ENCODE data around the gene EIF4EBP3.

The EIF4EBP3 gene

GRCh38 chr5:140568443-140569063 lies 21.1 kb downstream of the EIF4EBP3 start:
- no peak overlapping the region for H3K27ac ChIP-seq
- no peak for TF ChIP-seq ZFX (IDR thresholded peaks at IDR 0.05; ENCODE audit: borderline replicate concordance)
- TF ChIP-seq, protein P1, sequence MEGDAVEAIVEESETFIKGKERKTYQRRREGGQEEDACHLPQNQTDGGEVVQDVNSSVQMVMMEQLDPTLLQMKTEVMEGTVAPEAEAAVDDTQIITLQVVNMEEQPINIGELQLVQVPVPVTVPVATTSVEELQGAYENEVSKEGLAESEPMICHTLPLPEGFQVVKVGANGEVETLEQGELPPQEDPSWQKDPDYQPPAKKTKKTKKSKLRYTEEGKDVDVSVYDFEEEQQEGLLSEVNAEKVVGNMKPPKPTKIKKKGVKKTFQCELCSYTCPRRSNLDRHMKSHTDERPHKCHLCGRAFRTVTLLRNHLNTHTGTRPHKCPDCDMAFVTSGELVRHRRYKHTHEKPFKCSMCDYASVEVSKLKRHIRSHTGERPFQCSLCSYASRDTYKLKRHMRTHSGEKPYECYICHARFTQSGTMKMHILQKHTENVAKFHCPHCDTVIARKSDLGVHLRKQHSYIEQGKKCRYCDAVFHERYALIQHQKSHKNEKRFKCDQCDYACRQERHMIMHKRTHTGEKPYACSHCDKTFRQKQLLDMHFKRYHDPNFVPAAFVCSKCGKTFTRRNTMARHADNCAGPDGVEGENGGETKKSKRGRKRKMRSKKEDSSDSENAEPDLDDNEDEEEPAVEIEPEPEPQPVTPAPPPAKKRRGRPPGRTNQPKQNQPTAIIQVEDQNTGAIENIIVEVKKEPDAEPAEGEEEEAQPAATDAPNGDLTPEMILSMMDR (IDR thresholded peaks at IDR 0.05), result no peak

GRCh38 chr5:140569197-140569596 lies 21.7 kb downstream of the EIF4EBP3 start:
- TF ChIP-seq, protein P1 (IDR thresholded peaks at IDR 0.05), result no peak
- TF ChIP-seq ZFX (IDR thresholded peaks at IDR 0.05; ENCODE audit: borderline replicate concordance), result no peak
- no peak overlapping the region for H3K27ac ChIP-seq

DNA sequence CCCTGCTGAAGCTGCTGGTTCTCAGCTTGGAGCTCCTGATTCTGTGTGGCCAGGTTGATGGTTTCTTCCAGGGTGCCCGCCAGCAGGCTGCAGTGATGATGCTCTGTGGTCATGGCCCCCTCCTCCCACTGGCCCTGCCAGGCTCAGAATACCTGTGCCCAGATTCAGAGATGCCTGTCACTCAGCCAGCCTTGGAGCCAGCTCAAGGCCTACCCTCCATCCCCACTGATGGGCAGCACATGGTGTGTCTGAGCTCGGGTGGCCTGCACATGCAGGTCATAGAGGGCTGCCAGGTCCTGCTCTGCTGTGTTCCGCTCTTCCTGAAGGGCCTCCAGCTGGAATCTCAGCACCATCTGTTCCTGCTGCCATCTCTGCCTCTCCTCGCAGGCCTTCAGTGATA lies 22.6 kb downstream of the EIF4EBP3 start:
- H3K27ac ChIP-seq, result no peak overlapping the region
- TF ChIP-seq, protein P1 (IDR thresholded peaks at IDR 0.05), result no peak

GRCh38 chr5:140570488-140570887 lies 23.0 kb downstream of the EIF4EBP3 start:
- no peak overlapping the region for H3K27ac ChIP-seq
- no peak for TF ChIP-seq ZFX (IDR thresholded peaks at IDR 0.05; ENCODE audit: borderline replicate concordance)
- TF ChIP-seq, protein P1 (IDR thresholded peaks at IDR 0.05), result no peak

DNA sequence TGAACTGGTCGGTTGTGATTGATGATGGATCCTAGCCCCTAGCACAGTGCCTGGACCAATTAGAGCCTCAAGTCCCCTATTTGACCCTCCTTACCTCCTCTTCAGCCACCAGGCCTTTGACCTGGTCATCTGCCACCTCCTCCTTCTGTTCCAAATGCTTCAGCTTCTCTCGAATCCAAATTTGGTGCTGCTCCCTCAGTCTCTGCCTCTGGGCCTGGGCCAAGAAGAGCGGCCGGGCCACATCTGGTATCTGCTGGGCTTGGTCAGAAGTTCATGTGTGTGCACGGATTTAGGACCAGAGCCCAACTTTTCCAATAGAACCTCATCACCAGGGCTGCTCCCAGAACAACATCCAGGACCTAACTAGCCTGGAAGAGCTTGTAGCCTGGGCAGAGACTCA lies 23.6 kb downstream of the EIF4EBP3 start:
- H3K27ac ChIP-seq, result no peak overlapping the region
- TF ChIP-seq, protein P1 (IDR thresholded peaks at IDR 0.05), result no peak
- no peak for TF ChIP-seq ZFX (IDR thresholded peaks at IDR 0.05; ENCODE audit: borderline replicate concordance)

DNA sequence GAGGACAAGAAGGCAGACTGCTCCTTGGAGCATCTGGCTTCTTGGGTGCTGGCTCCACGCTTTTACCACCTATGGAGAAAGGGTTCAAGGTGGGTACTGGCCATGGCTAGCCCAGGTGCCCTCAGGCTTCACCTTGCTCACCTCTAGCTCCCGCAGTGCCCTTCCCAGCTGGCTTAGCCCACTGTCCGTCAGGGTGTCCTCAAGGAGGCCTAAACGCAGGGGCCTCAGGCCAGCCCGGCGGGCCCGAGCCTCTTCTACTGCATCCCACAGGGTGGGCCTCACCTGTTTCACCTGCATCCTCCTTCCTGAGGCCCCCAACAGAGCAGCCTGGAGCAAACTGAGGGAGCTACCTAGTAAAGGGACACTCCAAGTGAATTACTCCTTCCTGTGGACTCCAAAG lies 26.2 kb downstream of the EIF4EBP3 start:
- no peak overlapping the region for H3K27ac ChIP-seq
- TF ChIP-seq ZFX (IDR thresholded peaks at IDR 0.05; ENCODE audit: borderline replicate concordance), result no peak
- TF ChIP-seq, protein P1 (IDR thresholded peaks at IDR 0.05), result no peak

DNA sequence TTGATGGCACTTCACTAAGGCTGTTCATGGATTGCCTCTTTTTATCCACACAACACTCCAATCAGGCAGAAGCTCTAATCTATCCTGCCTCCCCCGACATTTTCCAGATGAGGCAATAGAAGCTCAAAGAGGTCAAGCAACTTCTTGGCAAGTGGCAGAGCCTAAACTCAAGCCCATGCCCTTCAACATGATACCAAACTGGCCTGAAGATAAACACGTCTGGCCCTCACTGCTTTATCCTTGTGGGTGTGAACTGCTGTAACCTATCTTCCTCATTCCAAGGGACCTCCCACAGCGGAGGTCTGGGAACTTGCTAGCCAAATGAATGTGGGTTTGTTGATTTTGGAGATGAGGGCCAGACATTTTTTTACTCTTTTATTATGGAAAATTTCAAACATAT lies 26.7 kb downstream of the EIF4EBP3 start:
- no peak overlapping the region for H3K27ac ChIP-seq
- TF ChIP-seq, protein P1 (IDR thresholded peaks at IDR 0.05), result no peak
- TF ChIP-seq ZFX (IDR thresholded peaks at IDR 0.05; ENCODE audit: borderline replicate concordance), result no peak
